Heart left ventricle (tissue), 13 donors: ENCODE measurements around the gene HSPA13.

ENCODE experiments used
- CTCF ChIP-seq, 12 donors: fragments of 200-600 bp; sonication (generic) in 4 of 12; IDR thresholded peaks; one replicate each; pipeline versions ENCODE4 v1.5.0 to v1.8.0; 2018 to 2022; ENCODE audit warnings: antibody characterized with exemption in 12 of 12, mild to moderate bottlenecking in 5 of 12
- POLR2A ChIP-seq, 2 donors: fragments of 450-650 bp; IDR thresholded peaks; one replicate each; pipeline ENCODE4 v1.6.1; 2017; ENCODE audit warnings: antibody characterized with exemption in 2 of 2, mild to moderate bottlenecking in 2 of 2, moderate library complexity in 2 of 2
- donor health status: ischemic (EF 13 %, LVEDD 7.1; RV severe dilation, severe dysfunction).
- donor health status: DM: no; HTN: yes; CAD: no.
- donor health status: DM: no; HTN: no; CAD: no.
- donor health status: ischemic (EF 25% LVEDD 6.9; RV normal size, moderate dysfunction).
- donor health status: ischemic (EF 25% LVEDD 5.7; RV mildly dilated, moderate dysfunction).
- donor health status: ischemic (EF 35%, LVEDD 5.7; RV mildly dilated, moderate dysfunction).
- donor health status: nonischemic (EF 11% LVEDD 7.7; RV severe dilation, severe dysfunction).
- donor health status: DM: yes; HTN: yes; CAD: no.
- donor health status: PGD.
- donor health status: ischemic (EF 29% LVEDD 5.4; RV normal size, mild dysfunction).
- donor health status: nonischemic (EF 23%, LVEDD 6.1; RV moderate dilation, normal function).

GRCh38 chr21:14356746-14357145 is 26.2 kb downstream of the HSPA13 start:
- TF ChIP-seq CTCF (IDR thresholded peaks at IDR 0.05) (no peak), POLR2A (IDR thresholded peaks at IDR 0.05) (no peak)
